GM19193 (cell line): ENCODE data around the gene FAM131B.

Experiments
- POLR2A ChIP-seq: IDR thresholded peaks from 4 replicates; pipeline ENCODE4 v1.6.1; 2011; ENCODE audit not compliant: insufficient read depth, insufficient read length; ENCODE audit errors: extremely low read depth

The FAM131B gene

GRCh38 chr7:143396625-143397556 is 34.4 kb upstream of the FAM131B start:
- no peak for TF ChIP-seq POLR2A

GRCh38 chr7:143396182-143396581 is 33.7 kb upstream of the FAM131B start:
- TF ChIP-seq POLR2A = no peak

DNA sequence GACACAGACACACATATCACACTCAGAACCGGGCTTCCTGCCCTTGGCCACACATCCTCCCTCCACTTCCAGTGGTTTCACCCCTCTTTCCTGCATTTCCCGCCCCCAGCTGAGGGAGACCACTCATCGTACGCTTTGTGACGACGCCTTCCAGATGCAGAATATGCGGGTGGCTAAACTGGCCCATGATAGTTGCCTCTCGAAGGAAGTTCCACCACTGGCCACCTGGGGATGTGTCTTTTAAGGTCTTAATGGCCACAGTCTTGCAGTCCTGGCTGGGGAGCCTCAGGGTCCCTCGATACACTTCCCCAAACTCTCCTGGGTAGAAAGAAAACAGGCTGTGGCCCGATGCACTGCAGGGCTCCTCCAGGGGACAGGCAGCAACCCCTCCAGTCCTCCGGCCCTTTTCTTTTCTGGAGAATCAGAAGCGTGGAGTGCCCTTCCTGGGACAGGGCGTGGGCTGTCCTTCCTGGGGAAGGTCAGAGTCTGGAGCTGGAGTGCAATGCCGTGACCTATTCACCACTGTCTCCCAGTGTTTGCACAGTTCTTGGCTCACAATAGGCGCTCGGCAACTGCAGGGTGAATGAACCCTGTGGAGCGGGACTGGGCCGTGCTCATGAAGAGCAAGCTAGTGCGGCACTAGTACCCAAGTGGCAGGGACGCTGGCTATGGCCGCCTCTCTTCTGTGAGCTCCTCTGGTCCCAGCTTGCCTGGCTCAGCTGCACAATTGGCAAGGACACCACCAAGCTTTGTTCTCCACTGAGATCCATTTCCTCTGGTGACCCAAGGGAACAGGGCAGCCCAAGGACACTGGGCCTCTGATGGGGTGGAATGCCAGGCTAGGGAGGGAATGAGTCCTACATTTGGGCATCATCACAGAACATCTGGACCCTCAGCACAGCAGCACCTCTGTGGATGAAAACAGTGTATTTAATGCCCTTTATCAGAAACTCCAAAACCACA is 33.0 kb upstream of the FAM131B start:
- no peak for TF ChIP-seq POLR2A

- no peak for TF ChIP-seq POLR2A
Observed at GRCh38 chr7:143394777-143395176, 32.3 kb upstream of the FAM131B start.

GRCh38 chr7:143394068-143394467 is 31.6 kb upstream of the FAM131B start:
- TF ChIP-seq POLR2A = no peak

DNA sequence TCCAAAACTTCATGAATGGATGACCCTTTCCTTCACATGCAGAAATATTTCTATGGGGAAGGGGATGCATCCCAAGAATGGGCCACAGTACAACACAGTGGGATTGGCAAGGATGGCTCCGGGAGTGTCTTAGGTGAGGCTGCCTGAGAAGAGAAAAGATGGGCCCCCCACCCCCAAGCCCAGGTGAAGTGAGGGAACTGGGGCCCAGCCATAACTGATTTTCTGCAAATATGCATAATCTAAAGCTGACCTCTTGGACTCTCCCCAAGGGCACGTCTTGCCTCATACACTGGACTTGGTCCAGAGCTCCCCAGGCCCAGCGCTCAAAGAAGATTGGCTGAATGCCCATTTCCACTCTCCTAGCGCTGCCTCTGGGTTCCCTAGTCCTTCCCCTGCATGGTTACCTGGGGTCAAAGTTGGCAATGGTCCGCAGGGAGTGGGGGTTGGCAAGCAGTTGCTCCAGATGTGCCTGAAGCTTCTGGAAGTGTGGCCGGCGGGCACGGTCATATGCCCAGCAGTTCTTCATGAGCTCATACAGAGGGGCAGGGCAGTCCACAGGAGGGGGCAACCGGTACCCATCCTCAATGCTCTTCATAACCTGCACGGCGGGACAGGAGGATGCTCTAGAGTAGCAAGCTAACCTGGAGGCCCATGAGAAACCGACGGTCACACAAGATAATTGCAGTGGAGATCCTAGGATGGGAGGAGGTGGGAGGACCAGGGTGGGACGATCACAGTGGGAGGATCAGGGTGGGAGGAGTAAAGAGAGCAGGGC is 30.9 kb upstream of the FAM131B start:
- no peak for TF ChIP-seq POLR2A

DNA sequence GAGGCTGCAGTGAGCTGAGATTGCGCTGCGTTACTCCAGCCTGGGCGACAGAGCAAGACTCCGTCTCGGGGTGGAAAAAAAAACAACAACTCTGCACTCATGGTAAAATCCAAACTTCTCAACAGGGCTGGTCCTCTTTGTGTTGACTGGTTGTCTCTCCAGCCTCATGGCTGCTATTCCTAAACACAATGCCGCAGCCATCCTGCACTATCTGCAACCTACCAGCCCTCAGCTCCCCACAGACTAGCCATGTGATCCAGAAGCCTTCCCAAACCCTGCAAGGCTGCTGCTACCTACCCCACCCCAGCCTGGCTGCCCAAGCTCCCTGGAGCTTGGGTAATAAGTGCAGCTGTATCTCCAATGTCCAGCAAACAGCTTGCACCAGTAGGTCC is 30.4 kb upstream of the FAM131B start:
- TF ChIP-seq POLR2A = no peak

GRCh38 chr7:143391462-143392404 is 29.2 kb upstream of the FAM131B start:
- peak; percentile 21 for TF ChIP-seq POLR2A

- TF ChIP-seq POLR2A = no peak
Observed at GRCh38 chr7:143390773-143391317, 28.3 kb upstream of the FAM131B start.

DNA sequence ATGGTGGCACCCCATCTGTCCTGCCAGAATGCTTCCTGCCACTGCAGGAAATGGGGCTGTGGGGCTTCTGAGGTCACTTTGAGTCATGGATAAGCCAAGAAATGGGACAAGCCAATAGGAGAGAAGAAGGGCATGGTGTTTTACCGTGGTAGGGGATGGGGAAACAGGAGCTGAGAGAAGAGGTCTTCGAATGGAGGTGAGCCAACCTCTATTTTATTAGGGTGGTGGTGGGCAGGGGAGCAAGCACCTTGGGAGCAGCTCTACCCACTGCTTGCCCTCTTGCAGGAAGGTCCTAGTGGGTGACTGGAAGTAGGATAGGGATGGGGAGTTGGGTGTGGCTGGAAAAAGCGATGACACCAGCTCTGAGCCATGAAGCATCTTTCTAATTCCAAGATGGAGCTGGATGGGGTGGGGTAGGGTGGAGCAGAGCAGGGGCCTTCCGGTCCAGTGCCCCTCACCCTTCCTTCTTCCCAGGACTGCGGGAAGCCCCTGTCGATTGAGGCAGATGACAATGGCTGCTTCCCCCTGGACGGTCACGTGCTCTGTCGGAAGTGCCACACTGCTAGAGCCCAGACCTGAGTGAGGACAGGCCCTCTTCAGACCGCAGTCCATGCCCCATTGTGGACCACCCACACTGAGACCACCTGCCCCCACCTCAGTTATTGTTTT is 27.7 kb upstream of the FAM131B start:
- TF ChIP-seq POLR2A = no peak

DNA sequence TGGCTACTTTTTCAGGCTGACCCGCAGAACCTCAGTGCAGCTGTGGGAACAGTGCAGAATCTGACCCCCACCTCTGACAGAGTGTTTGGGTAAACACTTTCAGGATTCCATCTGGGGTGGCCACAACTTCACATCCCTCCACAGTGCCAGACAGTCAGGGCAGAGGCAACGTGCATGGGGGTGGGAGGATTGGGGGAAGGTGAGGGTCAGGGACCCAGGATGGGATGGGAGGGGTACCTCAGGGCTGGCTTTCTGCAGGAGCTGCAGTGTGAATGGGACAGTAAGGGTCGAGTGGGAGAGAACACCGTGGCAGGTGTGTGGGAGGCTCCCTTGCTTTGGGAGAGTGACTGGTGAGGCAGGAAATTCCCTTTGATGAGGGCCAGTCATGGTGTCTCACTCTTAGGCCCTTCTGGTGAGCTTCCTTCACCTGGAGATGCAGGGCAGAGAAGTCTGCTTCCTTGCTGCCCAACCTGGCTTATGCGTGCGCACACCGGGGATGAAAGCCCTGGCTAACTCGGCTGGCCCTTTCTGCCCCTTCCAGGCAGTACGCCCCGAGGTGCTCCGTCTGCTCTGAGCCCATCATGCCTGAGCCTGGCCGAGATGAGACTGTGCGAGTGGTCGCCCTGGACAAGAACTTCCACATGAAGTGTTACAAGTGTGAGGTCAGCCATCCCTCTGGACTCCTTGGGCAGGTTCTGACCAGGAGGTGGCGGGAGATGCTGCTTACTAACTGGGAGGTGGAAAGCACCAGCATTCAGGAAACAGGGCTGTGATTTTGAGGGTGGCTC is 27.0 kb upstream of the FAM131B start:
- no peak for TF ChIP-seq POLR2A

DNA sequence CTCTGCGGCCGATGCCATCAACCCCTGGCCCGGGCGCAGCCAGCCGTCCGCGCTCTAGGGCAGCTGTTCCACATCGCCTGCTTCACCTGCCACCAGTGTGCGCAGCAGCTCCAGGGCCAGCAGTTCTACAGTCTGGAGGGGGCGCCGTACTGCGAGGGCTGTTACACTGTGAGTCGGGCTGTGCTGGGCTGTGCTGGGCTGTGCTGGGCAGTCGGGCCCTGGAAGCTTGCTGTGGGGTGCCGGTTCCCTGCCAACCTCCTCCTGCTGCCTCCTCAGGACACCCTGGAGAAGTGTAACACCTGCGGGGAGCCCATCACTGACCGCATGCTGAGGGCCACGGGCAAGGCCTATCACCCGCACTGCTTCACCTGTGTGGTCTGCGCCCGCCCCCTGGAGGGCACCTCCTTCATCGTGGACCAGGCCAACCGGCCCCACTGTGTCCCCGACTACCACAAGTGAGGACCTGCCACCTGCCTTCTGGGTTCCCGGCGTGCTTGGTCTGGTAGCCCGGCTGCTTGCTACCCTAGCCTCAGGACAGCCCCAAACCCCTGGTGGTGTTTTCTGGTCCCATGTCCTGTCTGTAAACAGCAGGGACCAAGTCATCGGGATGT is 26.1 kb upstream of the FAM131B start:
- no peak for TF ChIP-seq POLR2A
